ENCODE data around the gene VARS2.
"Not testable (repeated sequence)": the region's sequence is repeated elsewhere in the genome, so short reads cannot be mapped to it uniquely, and the experiment has no call there.

The VARS2 gene

GRCh38 chr6:30898750-30899360 is 15.2 kb upstream of the VARS2 start:
- DNase-seq (ENCODE audit: low read depth in 2 of 2): no peak

GRCh38 chr6:30900863-30901417 is 13.1 kb upstream of the VARS2 start:
- no peak for DNase-seq (ENCODE audit: low read depth in 2 of 2)

- DNase-seq (ENCODE audit: low read depth in 2 of 2): no peak
These were observed 12.6 kb upstream of the VARS2 start for GRCh38 chr6:30901436-30901835.

GRCh38 chr6:30902196-30902595 is 11.8 kb upstream of the VARS2 start:
- not testable (repeated sequence) for DNase-seq (ENCODE audit: low read depth in 2 of 2)

GRCh38 chr6:30902709-30903108 is 11.3 kb upstream of the VARS2 start:
- DNase-seq (ENCODE audit: low read depth in 2 of 2): no peak

- DNase-seq (ENCODE audit: low read depth in 2 of 2): no peak
These were observed 10.8 kb upstream of the VARS2 start for GRCh38 chr6:30903236-30903635.

GRCh38 chr6:30907290-30907757 is 6.7 kb upstream of the VARS2 start:
- not testable (repeated sequence) for DNase-seq (ENCODE audit: low read depth in 2 of 2)

- DNase-seq (ENCODE audit: low read depth in 2 of 2): peak; percentile 86 to 93
These were observed 6.1 kb upstream of the VARS2 start, which contains the start of gene GTF2H4 for GRCh38 chr6:30907758-30908591. Gene GTF2H4, plus strand, starts transcription at chr6:30908207.

- no peak for DNase-seq (ENCODE audit: low read depth in 2 of 2)
These were observed 5.3 kb upstream of the VARS2 start for GRCh38 chr6:30908700-30909099.

- not testable (repeated sequence) for DNase-seq (ENCODE audit: low read depth in 2 of 2)
These were observed 3.6 kb upstream of the VARS2 start for GRCh38 chr6:30910473-30910872.

- DNase-seq (ENCODE audit: low read depth in 2 of 2): no peak
These were observed 1.1 kb upstream of the VARS2 start for GRCh38 chr6:30912746-30913520.

GRCh38 chr6:30913721-30914075 is 340 bp upstream of the VARS2 start:
- no peak for DNase-seq (ENCODE audit: low read depth in 2 of 2)

GRCh38 chr6:30914854-30915590 is 984 bp downstream of the VARS2 start:
- DNase-seq (ENCODE audit: low read depth in 2 of 2): no peak

GRCh38 chr6:30915591-30915946 is 1.5 kb downstream of the VARS2 start:
- no peak for DNase-seq (ENCODE audit: low read depth in 2 of 2)

GRCh38 chr6:30917041-30917440 is 3.0 kb downstream of the VARS2 start:
- DNase-seq (ENCODE audit: low read depth in 2 of 2): no peak

GRCh38 chr6:30917487-30917886 is 3.4 kb downstream of the VARS2 start:
- DNase-seq (ENCODE audit: low read depth in 2 of 2): no peak

GRCh38 chr6:30918670-30919069 is 4.6 kb downstream of the VARS2 start:
- no peak for DNase-seq (ENCODE audit: low read depth in 2 of 2)

GRCh38 chr6:30922447-30922852 is 8.4 kb downstream of the VARS2 start:
- no peak for DNase-seq (ENCODE audit: low read depth in 2 of 2)

GRCh38 chr6:30924040-30924627 is 10.1 kb downstream of the VARS2 start:
- not testable (repeated sequence) for DNase-seq (ENCODE audit: low read depth in 2 of 2)

- DNase-seq (ENCODE audit: low read depth in 2 of 2): no peak
These were observed 12.6 kb downstream of the VARS2 start for GRCh38 chr6:30926644-30927043.

GRCh38 chr6:30927080-30927479 is 13.0 kb downstream of the VARS2 start:
- DNase-seq (ENCODE audit: low read depth in 2 of 2): not testable (repeated sequence)
